Right atrium auricular region (tissue), 2 donors: Measurements from ENCODE around the gene SRGAP2. TPM values are rescaled to one million over a fixed set of nuclear protein-coding genes. Genes with fewer than 3 reads are reported as not detected.
"Not testable (repeated sequence)": the region's sequence is repeated elsewhere in the genome, so short reads cannot be mapped to it uniquely, and the experiment has no call there.

Experiments used
- DNase-seq: peaks from one replicate; pipeline ENCODE4 v3.0.0-alpha.2; 2019; ENCODE audit warnings: low spot score
- H3K27ac ChIP-seq, 2 donors: fragments of 200-600 bp; sonication (generic); 1 replicate in 1 of 2; 2 replicates in 1 of 2; pipeline ENCODE4 v1.5.1; 2016 to 2019
- H3K27me3 ChIP-seq, 2 donors: fragments of 200-600 bp; sonication (generic); one replicate each; pipeline versions ENCODE4 v1.5.1 to v1.6.0; 2017 to 2019
- H3K36me3 ChIP-seq: fragments of 200-600 bp; sonication (generic); one replicate; pipeline ENCODE4 v1.5.1; 2016
- H3K4me1 ChIP-seq, 2 donors: fragments of 200-600 bp; sonication (generic); one replicate each; pipeline versions ENCODE4 v1.5.1 to v1.6.0; 2017 to 2019
- H3K4me3 ChIP-seq, 2 donors: fragments of 200-600 bp; sonication (generic); 1 replicate in 1 of 2; 2 replicates in 1 of 2; pipeline ENCODE4 v1.5.1; 2017 to 2019; ENCODE audit warnings: mild to moderate bottlenecking in 1 of 2, moderate library complexity in 1 of 2
- H3K9me3 ChIP-seq, 2 donors: fragments of 200-600 bp; sonication (generic); one replicate each; pipeline ENCODE4 v1.5.1; 2019
- CTCF ChIP-seq, 2 donors: fragments of 200-600 bp; sonication (generic); IDR thresholded peaks; one replicate each; pipeline ENCODE4 v1.5.1; 2019; ENCODE audit warnings: antibody characterized with exemption in 2 of 2
- total RNA-seq, 2 donors: library from RNA; depleted of rRNA; stranded (reverse); fragments of >200 nt; gene quantifications; one replicate each; pipeline ENCODE4 v1.1.0, GENCODE V29; 2016

The SRGAP2 gene
- total RNA-seq: 10 to 100 TPM; 26.4 to 29.0 TPM

GRCh38 chr1:206203364-206204158, at the start of gene SRGAP2:
SRGAP2 (plus strand) TSS chr1:206203541; CDS start chr1:206205971, 2,430 bp downstream.
- H3K27ac ChIP-seq: peak within 1 kb of the TSS; percentile 84 to 87
- H3K4me3 ChIP-seq: peak within 1 kb of the TSS; percentile 46 to 59
- peak; percentile 76 for DNase-seq
- H3K27me3 ChIP-seq, H3K36me3 ChIP-seq, H3K9me3 ChIP-seq, H3K4me1 ChIP-seq: not testable (repeated sequence)

GRCh38 chr1:206167350-206168029, 35.9 kb upstream of the SRGAP2 start:
- not testable (repeated sequence) for DNase-seq, H3K27me3 ChIP-seq, H3K9me3 ChIP-seq, H3K4me3 ChIP-seq, H3K4me1 ChIP-seq, H3K27ac ChIP-seq, H3K36me3 ChIP-seq
- TF ChIP-seq CTCF (IDR thresholded peaks at IDR 0.05): peak in 1 of 2 donors; percentile 39

GRCh38 chr1:206169794-206170193, 33.5 kb upstream of the SRGAP2 start:
- not testable (repeated sequence) for DNase-seq, H3K27ac ChIP-seq

GRCh38 chr1:206173110-206173719, 30.1 kb upstream of the SRGAP2 start:
- H3K4me1 ChIP-seq, DNase-seq, H3K36me3 ChIP-seq, H3K27ac ChIP-seq, H3K9me3 ChIP-seq, H3K27me3 ChIP-seq, H3K4me3 ChIP-seq: not testable (repeated sequence)

More at GRCh38 chr1:206169794-206170193, 33.5 kb upstream of the SRGAP2 start:
- not testable (repeated sequence) for H3K4me3 ChIP-seq, H3K27me3 ChIP-seq, H3K4me1 ChIP-seq, H3K36me3 ChIP-seq, H3K9me3 ChIP-seq

- H3K9me3 ChIP-seq: not testable (repeated sequence)
These were observed 29.0 kb upstream of the SRGAP2 start for GRCh38 chr1:206174182-206174868.

GRCh38 chr1:206175459-206176113, 27.8 kb upstream of the SRGAP2 start:
- DNase-seq, H3K36me3 ChIP-seq, H3K9me3 ChIP-seq, H3K4me3 ChIP-seq, H3K27me3 ChIP-seq, H3K27ac ChIP-seq, H3K4me1 ChIP-seq: not testable (repeated sequence)

More at GRCh38 chr1:206174182-206174868, 29.0 kb upstream of the SRGAP2 start:
- not testable (repeated sequence) for DNase-seq, H3K36me3 ChIP-seq, H3K4me3 ChIP-seq, H3K27me3 ChIP-seq, H3K4me1 ChIP-seq, H3K27ac ChIP-seq
- peak in 1 of 2 donors; percentile 52 for TF ChIP-seq CTCF (IDR thresholded peaks at IDR 0.05)

GRCh38 chr1:206176114-206176502, 27.2 kb upstream of the SRGAP2 start:
- H3K27ac ChIP-seq, H3K9me3 ChIP-seq, H3K27me3 ChIP-seq, H3K4me3 ChIP-seq, H3K4me1 ChIP-seq, H3K36me3 ChIP-seq, DNase-seq: not testable (repeated sequence)

GRCh38 chr1:206178061-206178989, 25.0 kb upstream of the SRGAP2 start:
- not testable (repeated sequence) for DNase-seq

GRCh38 chr1:206179666-206180065, 23.7 kb upstream of the SRGAP2 start:
- not testable (repeated sequence) for H3K36me3 ChIP-seq, H3K4me1 ChIP-seq, H3K9me3 ChIP-seq, DNase-seq, H3K4me3 ChIP-seq, H3K27me3 ChIP-seq, H3K27ac ChIP-seq

More at GRCh38 chr1:206178061-206178989, 25.0 kb upstream of the SRGAP2 start:
- not testable (repeated sequence) for H3K27me3 ChIP-seq, H3K9me3 ChIP-seq, H3K27ac ChIP-seq, H3K4me3 ChIP-seq, H3K36me3 ChIP-seq, H3K4me1 ChIP-seq

- H3K36me3 ChIP-seq, H3K27ac ChIP-seq, H3K9me3 ChIP-seq, DNase-seq, H3K27me3 ChIP-seq, H3K4me3 ChIP-seq, H3K4me1 ChIP-seq: not testable (repeated sequence)
These were observed 20.7 kb upstream of the SRGAP2 start for GRCh38 chr1:206182368-206183317.
